ENCODE measurements around the gene CAPZA2. TPM values are rescaled to one million over a fixed set of nuclear protein-coding genes. Genes with fewer than 3 reads are reported as not detected.
A peak's percentile ranks its signal among the peaks of the same experiment; 100 is the strongest.

Gene CAPZA2
- total and polyA plus RNA-seq, 9 of the 15 experiments (the other 6 are each of a cell fraction or from before 2014, with no cell fraction given): 67.0 to 524 (median 176) TPM

GRCh38 chr7:116862234-116862950, at the start of gene CAPZA2 (continued):
- TF ChIP-seq RBBP5 (IDR thresholded peaks at IDR 0.05; ENCODE audit: borderline replicate concordance, insufficient read depth, low read length, poor library complexity, severe bottlenecking) (peak; percentile 98), ASH1L (IDR thresholded peaks at IDR 0.05; ENCODE audit: borderline replicate concordance, low read depth, partially characterized antibody) (no peak), SIRT6 (IDR thresholded peaks at IDR 0.05; ENCODE audit: low read depth, low read length) (no peak), MEF2D (tag; conservative IDR thresholded peaks at IDR 0.05; ENCODE audit: low read depth) (no peak), NFIC (IDR thresholded peaks at IDR 0.05) (peak; percentile 53), PCBP1 (IDR thresholded peaks at IDR 0.05; ENCODE audit: low read depth, low read length, poor library complexity, severe bottlenecking) (peak; percentile 70), ZNF121 (CRISPR knock-in tag; conservative IDR thresholded peaks at IDR 0.05) (no peak), KLF10 (CRISPR knock-in tag; IDR thresholded peaks at IDR 0.05) (no peak), FOXK2 (conservative IDR thresholded peaks at IDR 0.05 in 1 of 2, IDR thresholded peaks at IDR 0.05 in 1 of 2; ENCODE audit: low read depth in 2 of 2) (no peak), ARNT (IDR thresholded peaks at IDR 0.05) (no peak), ZBTB17 (CRISPR knock-in tag; IDR thresholded peaks at IDR 0.05) (peak; percentile 31; the same call in 1 of the 2 replicates), ATF4 (CRISPR knock-in tag; IDR thresholded peaks at IDR 0.05) (peak; percentile 58; the same call in 1 of the 2 replicates), USF1 (CRISPR knock-in tag; IDR thresholded peaks at IDR 0.05) (peak; percentile 87), ZNF830 (CRISPR knock-in tag; IDR thresholded peaks at IDR 0.05) (0 out of 2 replicates have a peak, but pooled peaks have one; percentile 75), THRAP3 (IDR thresholded peaks at IDR 0.05; ENCODE audit: borderline replicate concordance) (no peak), SMAD4 (CRISPR knock-in tag; conservative IDR thresholded peaks at IDR 0.05) (peak; percentile 85)
- TF ChIP-seq, protein P1, sequence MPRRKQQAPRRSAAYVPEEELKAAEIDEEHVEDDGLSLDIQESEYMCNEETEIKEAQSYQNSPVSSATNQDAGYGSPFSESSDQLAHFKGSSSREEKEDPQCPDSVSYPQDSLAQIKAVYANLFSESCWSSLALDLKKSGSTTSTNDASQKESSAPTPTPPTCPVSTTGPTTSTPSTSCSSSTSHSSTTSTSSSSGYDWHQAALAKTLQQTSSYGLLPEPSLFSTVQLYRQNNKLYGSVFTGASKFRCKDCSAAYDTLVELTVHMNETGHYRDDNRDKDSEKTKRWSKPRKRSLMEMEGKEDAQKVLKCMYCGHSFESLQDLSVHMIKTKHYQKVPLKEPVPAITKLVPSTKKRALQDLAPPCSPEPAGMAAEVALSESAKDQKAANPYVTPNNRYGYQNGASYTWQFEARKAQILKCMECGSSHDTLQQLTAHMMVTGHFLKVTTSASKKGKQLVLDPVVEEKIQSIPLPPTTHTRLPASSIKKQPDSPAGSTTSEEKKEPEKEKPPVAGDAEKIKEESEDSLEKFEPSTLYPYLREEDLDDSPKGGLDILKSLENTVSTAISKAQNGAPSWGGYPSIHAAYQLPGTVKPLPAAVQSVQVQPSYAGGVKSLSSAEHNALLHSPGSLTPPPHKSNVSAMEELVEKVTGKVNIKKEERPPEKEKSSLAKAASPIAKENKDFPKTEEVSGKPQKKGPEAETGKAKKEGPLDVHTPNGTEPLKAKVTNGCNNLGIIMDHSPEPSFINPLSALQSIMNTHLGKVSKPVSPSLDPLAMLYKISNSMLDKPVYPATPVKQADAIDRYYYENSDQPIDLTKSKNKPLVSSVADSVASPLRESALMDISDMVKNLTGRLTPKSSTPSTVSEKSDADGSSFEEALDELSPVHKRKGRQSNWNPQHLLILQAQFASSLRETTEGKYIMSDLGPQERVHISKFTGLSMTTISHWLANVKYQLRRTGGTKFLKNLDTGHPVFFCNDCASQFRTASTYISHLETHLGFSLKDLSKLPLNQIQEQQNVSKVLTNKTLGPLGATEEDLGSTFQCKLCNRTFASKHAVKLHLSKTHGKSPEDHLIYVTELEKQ (CRISPR knock-in tag; IDR thresholded peaks at IDR 0.05): no peak
- TF ChIP-seq, protein P2, sequence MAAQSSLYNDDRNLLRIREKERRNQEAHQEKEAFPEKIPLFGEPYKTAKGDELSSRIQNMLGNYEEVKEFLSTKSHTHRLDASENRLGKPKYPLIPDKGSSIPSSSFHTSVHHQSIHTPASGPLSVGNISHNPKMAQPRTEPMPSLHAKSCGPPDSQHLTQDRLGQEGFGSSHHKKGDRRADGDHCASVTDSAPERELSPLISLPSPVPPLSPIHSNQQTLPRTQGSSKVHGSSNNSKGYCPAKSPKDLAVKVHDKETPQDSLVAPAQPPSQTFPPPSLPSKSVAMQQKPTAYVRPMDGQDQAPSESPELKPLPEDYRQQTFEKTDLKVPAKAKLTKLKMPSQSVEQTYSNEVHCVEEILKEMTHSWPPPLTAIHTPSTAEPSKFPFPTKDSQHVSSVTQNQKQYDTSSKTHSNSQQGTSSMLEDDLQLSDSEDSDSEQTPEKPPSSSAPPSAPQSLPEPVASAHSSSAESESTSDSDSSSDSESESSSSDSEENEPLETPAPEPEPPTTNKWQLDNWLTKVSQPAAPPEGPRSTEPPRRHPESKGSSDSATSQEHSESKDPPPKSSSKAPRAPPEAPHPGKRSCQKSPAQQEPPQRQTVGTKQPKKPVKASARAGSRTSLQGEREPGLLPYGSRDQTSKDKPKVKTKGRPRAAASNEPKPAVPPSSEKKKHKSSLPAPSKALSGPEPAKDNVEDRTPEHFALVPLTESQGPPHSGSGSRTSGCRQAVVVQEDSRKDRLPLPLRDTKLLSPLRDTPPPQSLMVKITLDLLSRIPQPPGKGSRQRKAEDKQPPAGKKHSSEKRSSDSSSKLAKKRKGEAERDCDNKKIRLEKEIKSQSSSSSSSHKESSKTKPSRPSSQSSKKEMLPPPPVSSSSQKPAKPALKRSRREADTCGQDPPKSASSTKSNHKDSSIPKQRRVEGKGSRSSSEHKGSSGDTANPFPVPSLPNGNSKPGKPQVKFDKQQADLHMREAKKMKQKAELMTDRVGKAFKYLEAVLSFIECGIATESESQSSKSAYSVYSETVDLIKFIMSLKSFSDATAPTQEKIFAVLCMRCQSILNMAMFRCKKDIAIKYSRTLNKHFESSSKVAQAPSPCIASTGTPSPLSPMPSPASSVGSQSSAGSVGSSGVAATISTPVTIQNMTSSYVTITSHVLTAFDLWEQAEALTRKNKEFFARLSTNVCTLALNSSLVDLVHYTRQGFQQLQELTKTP (IDR thresholded peaks at IDR 0.05; ENCODE audit: low read depth in 1 of 2, partially characterized antibody in 2 of 2): no peak

All from K562 (cell line).